ENCODE data around the gene OR8S1. TPM values are rescaled to one million over a fixed set of nuclear protein-coding genes. Genes with fewer than 3 reads are reported as not detected.

OR8S1 gene
- total RNA-seq, 1 experiment from 2014 or later, result not detected

DNA sequence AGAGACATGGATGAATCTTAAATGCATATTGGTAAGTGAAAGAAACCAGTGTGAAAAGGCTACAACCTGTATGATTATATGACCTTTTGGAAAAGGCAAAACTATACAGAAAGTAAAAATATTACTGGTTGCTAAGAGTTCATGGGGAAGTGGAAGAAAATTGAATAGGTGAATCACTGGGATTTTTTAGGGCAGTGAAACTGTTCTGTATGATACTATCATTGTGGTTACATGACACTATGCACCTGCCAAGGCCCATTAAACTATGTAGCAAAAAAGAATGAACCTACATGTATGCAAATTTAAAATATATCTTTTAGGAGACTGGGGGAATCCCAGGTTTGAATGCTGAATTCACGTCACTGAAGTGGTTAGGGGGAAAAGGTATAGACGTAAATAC is 12.6 kb upstream of the OR8S1 start:
- H4K20me1 ChIP-seq (ENCODE audit: insufficient read depth), result no peaks in the 10 kb centered on the region
- H3K27me3 ChIP-seq (ENCODE audit: insufficient read depth, low read length), result no peaks in the 10 kb centered on the region
- intact Hi-C loops (cut with micrococcal nuclease), result no loop called here
- H3K9ac ChIP-seq (ENCODE audit: low read length), result no peak overlapping the region
- ChIA-PET POLR2A (no interaction called here), RAD21 (ENCODE audit: low non-redundant PET in 1 of 2, low total read pairs in 2 of 2, uncharacterized antibody in 2 of 2, unreplicated experiment in 2 of 2) (no interaction called here), CTCF (no interaction called here)
- H2AFZ ChIP-seq (ENCODE audit: low read depth, low read length, poor library complexity, severe bottlenecking), result no peak overlapping the region
- H3K27ac ChIP-seq (ENCODE audit: low read depth, low read length), result no peak overlapping the region
- H3K79me2 ChIP-seq (ENCODE audit: insufficient read depth, low read length), result no peaks in the 10 kb centered on the region
- ATAC-seq (no peak), DNase-seq (ENCODE audit: low read depth, low spot score) (no peak)
- H3K4me1 ChIP-seq (ENCODE audit: control insufficient read depth in 1 of 2, insufficient read depth in 2 of 2, low read length in 2 of 2), result no peaks in the 10 kb centered on the region
- no peaks in the 10 kb centered on the region for H3K9me2 ChIP-seq (ENCODE audit: insufficient read depth)
- no TSS peak for BruUV-seq (replicated peaks)
- TF ChIP-seq ZFX (IDR thresholded peaks at IDR 0.05) (no peak), ZNF274 (IDR thresholded peaks at IDR 0.05; ENCODE audit: low read depth, low read length) (no peak), ATF3 (IDR thresholded peaks at IDR 0.05) (no peak), EZH2phosphoT487 (IDR thresholded peaks at IDR 0.05; ENCODE audit: borderline replicate concordance) (no peak), EZH2 (IDR thresholded peaks at IDR 0.05) (no peak), POLR2A (IDR thresholded peaks at IDR 0.05; ENCODE audit: borderline replicate concordance, extremely low read depth, insufficient read depth, insufficient read length) (no peak), EGR1 (IDR thresholded peaks at IDR 0.05; ENCODE audit: low read depth) (no peak), CBX3 (IDR thresholded peaks at IDR 0.05; ENCODE audit: low read depth) (no peak), FOSL1 (IDR thresholded peaks at IDR 0.05; ENCODE audit: low read depth) (no peak), JUND (IDR thresholded peaks at IDR 0.05) (no peak), YY1 (IDR thresholded peaks at IDR 0.05; ENCODE audit: extremely low read depth, insufficient replicate concordance, low read depth, low read length) (no peak), RAD21 (IDR thresholded peaks at IDR 0.05; ENCODE audit: low read depth) (no peak), SRF (IDR thresholded peaks at IDR 0.05; ENCODE audit: low read depth) (no peak), POLR2AphosphoS5 (IDR thresholded peaks at IDR 0.05; ENCODE audit: low read depth, low read length) (no peak), SP1 (IDR thresholded peaks at IDR 0.05; ENCODE audit: low read depth) (no peak), REST (IDR thresholded peaks at IDR 0.05; ENCODE audit: low read depth) (no peak), SIN3A (IDR thresholded peaks at IDR 0.05; ENCODE audit: low read depth) (no peak), CEBPB (IDR thresholded peaks at IDR 0.05; ENCODE audit: low read depth) (no peak), MAX (IDR thresholded peaks at IDR 0.05) (no peak)
- TF ChIP-seq, protein P1, sequence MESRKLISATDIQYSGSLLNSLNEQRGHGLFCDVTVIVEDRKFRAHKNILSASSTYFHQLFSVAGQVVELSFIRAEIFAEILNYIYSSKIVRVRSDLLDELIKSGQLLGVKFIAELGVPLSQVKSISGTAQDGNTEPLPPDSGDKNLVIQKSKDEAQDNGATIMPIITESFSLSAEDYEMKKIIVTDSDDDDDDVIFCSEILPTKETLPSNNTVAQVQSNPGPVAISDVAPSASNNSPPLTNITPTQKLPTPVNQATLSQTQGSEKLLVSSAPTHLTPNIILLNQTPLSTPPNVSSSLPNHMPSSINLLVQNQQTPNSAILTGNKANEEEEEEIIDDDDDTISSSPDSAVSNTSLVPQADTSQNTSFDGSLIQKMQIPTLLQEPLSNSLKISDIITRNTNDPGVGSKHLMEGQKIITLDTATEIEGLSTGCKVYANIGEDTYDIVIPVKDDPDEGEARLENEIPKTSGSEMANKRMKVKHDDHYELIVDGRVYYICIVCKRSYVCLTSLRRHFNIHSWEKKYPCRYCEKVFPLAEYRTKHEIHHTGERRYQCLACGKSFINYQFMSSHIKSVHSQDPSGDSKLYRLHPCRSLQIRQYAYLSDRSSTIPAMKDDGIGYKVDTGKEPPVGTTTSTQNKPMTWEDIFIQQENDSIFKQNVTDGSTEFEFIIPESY (IDR thresholded peaks at IDR 0.05; ENCODE audit: extremely low read depth, insufficient replicate concordance, low read length), result no peak
- no peaks in the 10 kb centered on the region for H3K9me3 ChIP-seq (ENCODE audit: control insufficient read depth in 1 of 2, insufficient read depth in 1 of 2, low read depth in 1 of 2, low read length in 2 of 2)
- H3K4me2 ChIP-seq (ENCODE audit: low read length), result no peak overlapping the region
- no peak overlapping the region for H3K4me3 ChIP-seq (replicated peaks in 1 of 2; ENCODE audit: low read depth in 1 of 2, low read length in 2 of 2)
- no peaks in the 10 kb centered on the region for H3K36me3 ChIP-seq (ENCODE audit: control insufficient read depth in 1 of 2, insufficient read depth in 2 of 2, low read length in 2 of 2)

All from HCT116 (cell line).